Daoy (cell line): ENCODE data around the gene PLA2G2A. TPM values are rescaled to one million over a fixed set of nuclear protein-coding genes. Genes with fewer than 3 reads are reported as not detected.

Experiments
- DNase-seq: peaks from one replicate; pipeline ENCODE4 v3.0.0-alpha.2; 2015; ENCODE audit warnings: low read depth
- total RNA-seq: library from RNA; depleted of rRNA; stranded (reverse); fragments of >200 nt; shearing (Covaris generic); gene quantifications from 2 replicates; pipeline ENCODE4 v1.2.3, GENCODE V29; 2014; rRNA removed

Gene PLA2G2A
- total RNA-seq, 1 experiment from 2014 or later = not detected

DNA sequence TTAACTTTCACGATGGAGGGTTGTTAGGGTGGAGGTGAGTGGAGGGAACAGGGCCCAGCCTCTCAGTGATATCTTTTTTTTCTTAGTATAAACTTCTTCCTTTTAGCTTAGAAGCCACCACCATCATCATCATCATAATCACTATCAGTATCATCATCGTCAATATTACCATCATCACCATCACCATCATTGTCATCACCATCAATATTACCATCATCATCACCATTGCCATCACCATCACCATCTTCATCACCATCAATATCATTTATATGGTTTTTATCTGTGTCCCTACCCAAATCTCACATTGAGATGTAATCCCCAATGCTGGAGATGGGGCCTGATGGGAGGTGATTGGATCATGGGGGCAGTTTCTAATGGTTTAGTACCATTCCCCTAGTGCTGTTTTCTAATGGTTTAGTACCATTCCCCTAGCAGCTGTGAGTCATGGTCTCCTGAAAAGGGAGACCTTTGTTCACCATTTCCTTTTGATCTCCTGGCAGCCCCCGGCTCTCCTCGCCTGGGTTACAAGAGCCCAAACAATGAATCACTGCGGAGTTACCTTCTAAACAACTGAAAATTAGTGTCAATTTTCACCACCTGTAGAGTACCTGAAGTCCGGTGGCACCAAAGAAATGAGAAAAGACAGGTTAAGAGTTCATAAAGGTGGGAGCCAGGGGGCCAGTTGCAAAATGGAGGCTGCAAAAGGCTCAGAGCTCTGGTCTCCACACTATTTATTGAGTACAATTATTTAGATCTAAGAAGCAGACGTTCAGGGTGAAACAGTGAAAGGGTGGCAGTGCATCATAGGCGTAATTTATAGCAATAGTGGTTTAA is 52.9 kb downstream of the PLA2G2A start:
- peak; percentile 44 for DNase-seq

Other genes starting within 250 kb of the PLA2G2A start
- 8.1 and 15.5 TPM in 2 replicates for gene TMCO4, start 179.7 kb downstream of the PLA2G2A start, total RNA-seq
- not detected in 2 replicates for gene RNF186, start 164.3 kb downstream of the PLA2G2A start, total RNA-seq
- 4.7 and 5.0 TPM in 2 replicates for gene OTUD3, start 97.2 kb downstream of the PLA2G2A start, total RNA-seq
- not detected in 2 replicates for gene PLA2G2E, start 56.0 kb downstream of the PLA2G2A start, total RNA-seq
- gene PLA2G5, start 90.6 kb upstream of the PLA2G2A start, total RNA-seq = not detected in 2 replicates
- gene PLA2G2D, start 139.9 kb upstream of the PLA2G2A start, total RNA-seq = not detected in 2 replicates
- gene PLA2G2F, start 159.7 kb upstream of the PLA2G2A start, total RNA-seq = not detected in 2 replicates
- gene UBXN10, start 206.5 kb upstream of the PLA2G2A start, total RNA-seq = 0.11 and 0.48 TPM in 2 replicates
- gene PLA2G2C, start 206.9 kb upstream of the PLA2G2A start, total RNA-seq = not detected in 2 replicates